Measurements from ENCODE around the gene AKR1C4.
"Not testable (repeated sequence)": the region's sequence is repeated elsewhere in the genome, so short reads cannot be mapped to it uniquely, and the experiment has no call there.

Gene AKR1C4

DNA sequence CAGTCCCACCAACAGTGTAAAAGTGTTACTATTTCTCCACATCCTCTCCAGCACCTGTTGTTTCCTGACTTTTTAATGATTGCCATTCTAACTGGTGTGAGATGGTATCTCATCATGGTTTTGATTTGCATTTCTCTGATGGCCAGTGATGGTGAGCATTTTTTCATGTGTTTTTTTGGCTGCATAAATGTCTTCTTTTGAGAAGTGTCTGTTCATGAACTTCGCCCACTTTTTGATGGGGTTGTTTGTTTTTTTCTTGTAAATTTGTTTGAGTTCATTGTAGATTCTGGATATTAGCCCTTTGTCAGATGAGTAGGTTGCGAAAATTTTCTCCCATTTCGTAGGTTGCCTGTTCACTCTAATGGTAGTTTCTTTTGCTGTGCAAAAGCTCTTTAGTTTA, 21.1 kb upstream of the AKR1C4 start:
- not testable (repeated sequence) for H3K9ac ChIP-seq (ENCODE audit: low read depth, low read length); H3K4me3 ChIP-seq (ENCODE audit: low read depth, low read length); H3K9me3 ChIP-seq (ENCODE audit: control insufficient read depth, insufficient read depth, low read length); H3K4me1 ChIP-seq (ENCODE audit: control insufficient read depth, insufficient read depth, low read length); H3K27me3 ChIP-seq (ENCODE audit: control insufficient read depth, insufficient read depth, low read length); H3K36me3 ChIP-seq (ENCODE audit: control insufficient read depth, insufficient read depth, low read length)

DNA sequence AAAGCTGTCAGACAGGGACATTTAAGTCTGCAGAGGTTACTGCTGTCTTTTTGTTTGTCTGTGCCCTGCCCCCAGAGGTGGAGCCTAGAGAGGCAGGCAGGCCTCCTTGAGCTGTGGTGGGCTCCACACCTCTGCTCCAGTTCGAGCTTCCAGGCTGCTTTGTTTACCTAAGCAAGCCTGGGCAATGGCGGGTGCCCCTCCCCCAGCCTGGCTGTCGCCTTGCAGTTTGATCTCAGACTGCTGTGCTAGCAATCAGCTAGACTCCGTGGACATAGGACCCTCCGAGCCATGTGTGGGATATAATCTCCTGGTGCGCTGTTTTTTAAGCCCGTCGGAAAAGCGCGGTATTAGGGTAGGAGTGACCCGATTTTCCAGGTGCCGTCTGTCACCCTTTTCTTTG, 16.1 kb upstream of the AKR1C4 start:
- not testable (repeated sequence) for H3K36me3 ChIP-seq (ENCODE audit: control insufficient read depth, insufficient read depth, low read length); H3K27me3 ChIP-seq (ENCODE audit: control insufficient read depth, insufficient read depth, low read length); H3K9me3 ChIP-seq (ENCODE audit: control insufficient read depth, insufficient read depth, low read length)

DNA sequence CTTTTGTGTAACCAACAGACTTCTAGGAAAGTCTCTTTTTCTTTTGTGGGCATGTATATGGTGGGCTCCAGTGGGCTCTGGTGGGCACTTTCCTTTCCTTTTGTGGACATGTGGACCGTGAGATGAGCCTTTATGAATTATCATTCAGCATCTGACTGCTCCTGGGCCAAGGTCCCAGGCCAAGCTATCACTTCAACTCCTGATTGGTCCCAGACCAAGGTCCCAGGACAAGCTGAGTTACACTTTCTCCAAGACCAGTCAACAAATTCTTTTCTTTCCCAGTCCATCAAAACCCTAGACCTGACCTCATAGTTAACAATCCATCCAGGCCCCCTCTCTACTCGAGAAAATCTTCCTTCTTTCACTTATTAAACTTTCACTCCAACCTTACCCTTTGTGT, 12.7 kb upstream of the AKR1C4 start:
- Histone ChIP-seq H3K36me3 (ENCODE audit: control insufficient read depth, insufficient read depth, low read length) (no peaks in the 10 kb centered on the region), H3K27me3 (ENCODE audit: control insufficient read depth, insufficient read depth, low read length) (no peaks in the 10 kb centered on the region), H3K9ac (ENCODE audit: low read depth, low read length) (no peak overlapping the region), H3K4me1 (ENCODE audit: control insufficient read depth, insufficient read depth, low read length) (no peaks in the 10 kb centered on the region), H3K9me3 (ENCODE audit: control insufficient read depth, insufficient read depth, low read length) (no peaks in the 10 kb centered on the region), H3K4me3 (ENCODE audit: low read depth, low read length) (no peak overlapping the region)

More for the DNA sequence above, 16.1 kb upstream of the AKR1C4 start:
- not testable (repeated sequence) for H3K4me1 ChIP-seq (ENCODE audit: control insufficient read depth, insufficient read depth, low read length); H3K4me3 ChIP-seq (ENCODE audit: low read depth, low read length); H3K9ac ChIP-seq (ENCODE audit: low read depth, low read length)

DNA sequence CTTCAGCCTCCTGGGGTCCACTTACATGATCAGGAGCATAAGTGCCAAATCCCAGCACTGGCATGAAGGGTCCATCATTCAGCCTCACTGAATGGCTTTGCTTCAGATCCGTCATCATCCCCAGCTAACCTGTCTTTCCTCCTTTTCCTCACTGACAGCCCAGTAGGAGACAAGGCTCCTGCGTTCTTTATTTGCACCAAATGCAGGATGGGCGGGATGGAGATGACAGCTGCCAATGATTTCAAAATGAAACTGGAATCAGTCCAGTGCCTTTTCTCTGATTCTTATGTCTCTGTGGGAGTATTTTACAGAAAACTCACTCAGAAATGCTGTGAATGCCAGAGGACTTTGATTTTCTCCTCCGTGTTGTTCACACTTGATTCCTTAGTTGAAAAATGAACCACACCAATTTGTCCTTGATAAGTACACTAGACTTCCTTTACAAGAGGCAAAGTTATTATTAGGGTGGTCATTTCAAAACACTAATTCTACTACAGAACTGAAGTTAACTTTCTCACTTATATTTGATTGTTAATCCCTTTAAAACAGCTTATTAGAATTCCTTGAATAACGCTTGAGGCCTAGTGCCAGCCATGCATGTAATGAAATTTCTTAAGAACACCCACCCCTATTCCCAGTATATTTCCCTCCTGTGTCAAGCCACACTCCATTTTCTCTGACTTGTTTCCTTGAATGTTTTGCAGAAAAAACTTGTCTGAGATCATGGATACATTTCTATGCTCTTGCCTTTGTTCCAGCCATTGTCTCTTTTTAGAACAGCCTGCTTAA, 11.5 kb upstream of the AKR1C4 start, which contains the start of gene AKR1C8:
AKR1C8 (minus strand) TSS at position 164 of the 789 bp plus-strand sequence; CDS start at position 118, 46 bp downstream.
- H3K9ac ChIP-seq (ENCODE audit: low read depth, low read length): no peak within 1 kb of the TSS
- no peaks in the 10 kb centered on the region for H3K36me3 ChIP-seq (ENCODE audit: control insufficient read depth, insufficient read depth, low read length)
- no peaks in the 10 kb centered on the region for H3K9me3 ChIP-seq (ENCODE audit: control insufficient read depth, insufficient read depth, low read length)
- H3K27me3 ChIP-seq (ENCODE audit: control insufficient read depth, insufficient read depth, low read length): no peaks in the 10 kb centered on the region
- no peaks in the 10 kb centered on the region for H3K4me1 ChIP-seq (ENCODE audit: control insufficient read depth, insufficient read depth, low read length)
- no peak within 1 kb of the TSS for H3K4me3 ChIP-seq (ENCODE audit: low read depth, low read length)

DNA sequence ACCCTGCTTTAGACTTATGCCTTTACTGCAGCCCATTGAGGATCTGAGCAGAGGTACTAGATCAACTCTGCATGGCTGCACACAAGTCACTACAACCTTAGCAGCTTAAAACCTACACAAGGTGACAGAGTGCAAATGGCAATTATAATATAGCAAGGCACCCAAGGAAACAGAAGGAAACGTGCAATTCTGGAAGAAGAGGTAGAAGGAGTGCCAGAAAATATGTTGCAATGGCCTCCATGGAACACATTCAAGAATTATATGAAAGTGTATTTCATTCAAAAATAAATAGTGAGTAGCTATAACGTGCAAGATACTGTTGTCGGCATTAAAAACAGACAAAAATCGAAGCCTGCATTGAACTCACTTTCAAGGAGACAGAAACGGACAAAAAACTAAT, 8.8 kb upstream of the AKR1C4 start:
- no peak overlapping the region for H3K9ac ChIP-seq (ENCODE audit: low read depth, low read length)
- H3K4me1 ChIP-seq (ENCODE audit: control insufficient read depth, insufficient read depth, low read length): no peaks in the 10 kb centered on the region
- H3K9me3 ChIP-seq (ENCODE audit: control insufficient read depth, insufficient read depth, low read length): no peaks in the 10 kb centered on the region
- no peaks in the 10 kb centered on the region for H3K27me3 ChIP-seq (ENCODE audit: control insufficient read depth, insufficient read depth, low read length)
- no peaks in the 10 kb centered on the region for H3K36me3 ChIP-seq (ENCODE audit: control insufficient read depth, insufficient read depth, low read length)
- no peak overlapping the region for H3K4me3 ChIP-seq (ENCODE audit: low read depth, low read length)

DNA sequence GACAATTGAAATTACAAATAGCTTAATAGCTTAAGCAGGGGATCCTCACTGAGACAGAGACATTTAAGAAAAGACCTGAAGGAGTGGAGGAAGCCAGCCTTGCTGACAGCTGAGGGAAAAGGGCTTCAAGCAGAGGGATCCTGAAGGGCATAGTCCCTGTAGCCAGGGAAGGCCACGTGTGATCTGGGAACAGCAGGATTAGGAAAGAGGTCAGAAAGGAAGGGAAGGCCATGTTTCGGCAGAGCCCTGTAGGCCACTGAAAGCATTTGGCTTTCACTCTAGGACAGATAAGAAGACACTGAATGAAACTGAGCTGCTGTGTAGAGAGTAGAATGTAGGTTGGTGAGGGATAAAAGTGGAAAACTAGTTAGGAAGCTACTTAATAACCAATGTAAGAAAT, 8.3 kb upstream of the AKR1C4 start:
- H3K27me3 ChIP-seq (ENCODE audit: control insufficient read depth, insufficient read depth, low read length): no peaks in the 10 kb centered on the region

DNA sequence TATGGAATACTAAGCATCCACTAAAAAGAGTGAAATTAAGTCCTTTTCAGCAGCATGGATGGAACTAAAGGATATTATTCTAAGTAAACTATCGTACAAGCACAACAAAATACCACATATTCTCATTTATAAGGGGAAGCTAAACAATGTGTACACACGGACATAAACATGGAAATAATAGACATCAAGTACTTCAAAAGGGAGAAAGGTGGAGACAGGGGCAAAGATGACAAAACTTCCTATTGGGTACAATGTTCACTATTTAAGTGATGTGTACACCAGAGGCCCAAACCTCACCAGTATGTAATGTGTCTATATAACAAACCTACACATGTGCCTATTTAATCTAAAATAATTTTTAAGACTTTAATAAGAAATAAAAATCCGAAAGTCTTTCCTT, 2.2 kb upstream of the AKR1C4 start:
- Histone ChIP-seq H3K4me3 (ENCODE audit: low read depth, low read length) (no peak overlapping the region), H3K9me3 (ENCODE audit: control insufficient read depth, insufficient read depth, low read length) (no peaks in the 10 kb centered on the region), H3K4me1 (ENCODE audit: control insufficient read depth, insufficient read depth, low read length) (no peaks in the 10 kb centered on the region), H3K36me3 (ENCODE audit: control insufficient read depth, insufficient read depth, low read length) (no peaks in the 10 kb centered on the region), H3K9ac (ENCODE audit: low read depth, low read length) (no peak overlapping the region), H3K27me3 (ENCODE audit: control insufficient read depth, insufficient read depth, low read length) (no peaks in the 10 kb centered on the region)

More for the DNA sequence above, 8.3 kb upstream of the AKR1C4 start:
- Histone ChIP-seq H3K36me3 (ENCODE audit: control insufficient read depth, insufficient read depth, low read length) (no peaks in the 10 kb centered on the region), H3K4me1 (ENCODE audit: control insufficient read depth, insufficient read depth, low read length) (no peaks in the 10 kb centered on the region), H3K4me3 (ENCODE audit: low read depth, low read length) (no peak overlapping the region), H3K9ac (ENCODE audit: low read depth, low read length) (no peak overlapping the region), H3K9me3 (ENCODE audit: control insufficient read depth, insufficient read depth, low read length) (no peaks in the 10 kb centered on the region)

DNA sequence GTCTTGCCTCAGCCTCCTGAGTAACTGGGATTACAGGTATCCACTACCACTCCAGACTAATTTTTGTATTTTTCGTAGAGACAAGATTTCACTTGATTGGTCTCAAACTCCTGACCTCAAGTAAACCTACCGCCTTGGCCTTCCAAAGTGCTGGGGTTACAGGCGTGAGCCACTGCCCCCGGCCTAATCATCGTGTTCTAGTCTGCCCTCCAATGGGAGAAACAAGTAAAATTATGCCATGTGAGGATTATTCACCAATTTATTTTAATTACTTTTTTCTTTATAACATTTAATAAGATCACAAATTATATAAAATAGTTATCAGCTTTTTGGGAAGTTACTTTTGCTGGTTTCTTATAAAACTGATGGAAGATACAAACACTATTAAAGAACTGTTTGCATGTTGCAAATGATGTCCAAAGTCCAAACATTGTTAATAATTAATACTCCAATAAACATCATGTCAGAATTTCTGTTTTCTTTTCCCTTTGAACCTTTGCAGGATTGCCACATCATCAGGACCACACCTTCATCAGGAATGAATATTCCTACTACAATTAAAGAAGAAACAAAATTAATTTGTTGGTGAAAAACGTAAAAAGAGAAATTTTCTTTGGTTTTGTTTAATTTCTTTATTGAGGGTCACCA, 786 bp upstream of the AKR1C4 start:
- Histone ChIP-seq H3K4me3 (ENCODE audit: low read depth, low read length) (no peak overlapping the region), H3K36me3 (ENCODE audit: control insufficient read depth, insufficient read depth, low read length) (no peaks in the 10 kb centered on the region), H3K9me3 (ENCODE audit: control insufficient read depth, insufficient read depth, low read length) (no peaks in the 10 kb centered on the region)

DNA sequence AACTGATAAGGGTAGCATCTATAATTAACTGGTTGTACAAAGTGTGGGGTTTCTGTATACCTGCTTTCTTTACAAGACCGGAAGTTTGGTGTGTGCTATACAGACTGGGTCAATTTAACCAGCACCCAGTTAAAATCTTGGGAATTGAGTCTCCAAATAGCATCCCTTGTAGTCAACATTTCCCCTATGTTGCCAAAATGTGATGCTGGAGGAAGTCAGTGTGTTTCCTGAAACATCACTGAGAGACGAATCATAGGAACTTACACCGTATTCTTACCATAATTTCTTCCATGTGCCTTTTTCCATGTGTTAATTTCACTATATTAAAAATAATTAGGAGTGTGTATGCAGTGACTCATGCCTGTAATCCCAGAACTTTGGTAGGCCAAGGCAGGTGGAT, 1.7 kb downstream of the AKR1C4 start:
- Histone ChIP-seq H3K9ac (ENCODE audit: low read depth, low read length) (no peak overlapping the region), H3K4me1 (ENCODE audit: control insufficient read depth, insufficient read depth, low read length) (no peaks in the 10 kb centered on the region), H3K27me3 (ENCODE audit: control insufficient read depth, insufficient read depth, low read length) (no peaks in the 10 kb centered on the region), H3K9me3 (ENCODE audit: control insufficient read depth, insufficient read depth, low read length) (no peaks in the 10 kb centered on the region), H3K36me3 (ENCODE audit: control insufficient read depth, insufficient read depth, low read length) (no peaks in the 10 kb centered on the region), H3K4me3 (ENCODE audit: low read depth, low read length) (no peak overlapping the region)

More for the DNA sequence above, 786 bp upstream of the AKR1C4 start:
- H3K4me1 ChIP-seq (ENCODE audit: control insufficient read depth, insufficient read depth, low read length): no peaks in the 10 kb centered on the region
- no peak overlapping the region for H3K9ac ChIP-seq (ENCODE audit: low read depth, low read length)
- H3K27me3 ChIP-seq (ENCODE audit: control insufficient read depth, insufficient read depth, low read length): no peaks in the 10 kb centered on the region

DNA sequence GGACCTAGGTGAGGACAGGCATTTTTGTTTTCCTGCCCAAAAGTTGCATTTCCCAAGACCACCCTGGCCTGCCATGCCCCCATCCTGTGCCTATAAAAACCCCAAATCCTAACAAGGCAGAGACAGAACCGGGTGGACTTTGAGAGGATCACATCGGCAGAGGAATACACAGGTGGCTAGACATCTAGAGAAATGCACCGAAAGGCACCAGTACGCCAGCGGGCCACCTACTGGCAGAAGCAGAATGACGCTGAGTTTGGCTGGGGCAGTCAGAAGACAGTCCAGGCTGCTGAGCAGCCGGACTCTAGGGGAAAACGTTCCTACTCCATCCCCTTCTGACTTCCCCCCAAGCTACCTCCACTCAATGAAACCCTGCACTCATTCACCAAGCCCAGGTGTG, 2.8 kb downstream of the AKR1C4 start:
- Histone ChIP-seq H3K36me3 (ENCODE audit: control insufficient read depth, insufficient read depth, low read length) (no peaks in the 10 kb centered on the region), H3K27me3 (ENCODE audit: control insufficient read depth, insufficient read depth, low read length) (no peaks in the 10 kb centered on the region), H3K9me3 (ENCODE audit: control insufficient read depth, insufficient read depth, low read length) (no peaks in the 10 kb centered on the region), H3K9ac (ENCODE audit: low read depth, low read length) (no peak overlapping the region), H3K4me1 (ENCODE audit: control insufficient read depth, insufficient read depth, low read length) (no peaks in the 10 kb centered on the region), H3K4me3 (ENCODE audit: low read depth, low read length) (no peak overlapping the region)

DNA sequence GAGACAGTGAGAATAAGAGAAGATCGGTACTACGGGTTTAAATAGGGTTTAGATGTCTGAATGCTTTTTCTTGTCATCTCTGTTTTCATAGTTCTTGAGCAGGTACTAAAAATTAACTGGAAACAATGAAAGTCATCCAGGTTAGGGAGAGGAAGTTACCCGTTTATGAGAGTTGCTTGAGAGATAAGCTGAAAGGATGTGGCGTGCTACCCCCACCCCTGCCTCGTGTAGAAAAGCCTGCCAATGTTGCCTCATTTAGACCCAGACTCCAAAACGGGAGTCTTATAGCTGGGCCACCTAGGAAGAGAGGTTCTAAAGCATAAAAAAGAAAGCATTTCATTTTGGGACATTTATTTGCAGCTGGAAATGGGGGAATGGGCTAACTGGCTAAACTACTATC, 10.2 kb downstream of the AKR1C4 start:
- H3K9me3 ChIP-seq (ENCODE audit: control insufficient read depth, insufficient read depth, low read length): peaks cover 3% of the 10 kb centered on the region
- no peaks in the 10 kb centered on the region for H3K4me1 ChIP-seq (ENCODE audit: control insufficient read depth, insufficient read depth, low read length)
- H3K36me3 ChIP-seq (ENCODE audit: control insufficient read depth, insufficient read depth, low read length): no peaks in the 10 kb centered on the region
- no peak overlapping the region for H3K4me3 ChIP-seq (ENCODE audit: low read depth, low read length)
- H3K27me3 ChIP-seq (ENCODE audit: control insufficient read depth, insufficient read depth, low read length): no peaks in the 10 kb centered on the region
- no peak overlapping the region for H3K9ac ChIP-seq (ENCODE audit: low read depth, low read length)

DNA sequence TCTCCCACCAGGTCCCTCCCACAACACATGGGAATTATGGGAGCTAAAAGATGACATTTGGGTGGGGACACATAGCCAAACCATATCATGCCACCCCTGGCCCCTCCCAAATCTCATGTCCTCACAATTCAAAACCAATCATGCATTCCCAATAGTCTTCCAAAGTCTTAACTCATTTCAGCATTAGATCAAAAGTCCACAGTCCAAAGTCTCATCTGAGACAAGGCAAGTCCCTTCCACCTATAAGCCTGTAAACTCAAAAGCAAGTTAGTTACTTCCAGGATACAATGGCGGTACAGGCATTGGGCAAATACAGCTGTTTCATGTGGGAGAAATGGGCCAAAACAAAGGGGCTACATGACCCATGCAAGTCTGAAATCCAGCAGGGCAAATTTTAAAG, 13.1 kb downstream of the AKR1C4 start:
- not testable (repeated sequence) for H3K4me3 ChIP-seq (ENCODE audit: low read depth, low read length); H3K9ac ChIP-seq (ENCODE audit: low read depth, low read length); H3K27me3 ChIP-seq (ENCODE audit: control insufficient read depth, insufficient read depth, low read length); H3K9me3 ChIP-seq (ENCODE audit: control insufficient read depth, insufficient read depth, low read length); H3K36me3 ChIP-seq (ENCODE audit: control insufficient read depth, insufficient read depth, low read length); H3K4me1 ChIP-seq (ENCODE audit: control insufficient read depth, insufficient read depth, low read length)
